Loucy (cell line): Measurements from ENCODE around the gene SLC17A2.

ENCODE experiments used
- CTCF ChIP-seq: fragments of 200-600 bp; sonication (generic); conservative IDR thresholded peaks from 2 replicates; pipeline ENCODE4 v1.5.1; 2014; ENCODE audit warnings: mild to moderate bottlenecking, antibody characterized with exemption, low read length
- EZH2phosphoT487 ChIP-seq: fragments of 200-600 bp; IDR thresholded peaks from 2 replicates; pipeline ENCODE4 v1.6.1; 2018; ENCODE audit warnings: antibody characterized with exemption, mild to moderate bottlenecking, moderate library complexity, borderline replicate concordance

GRCh38 chr6:25907475-25908014 is 22.9 kb downstream of the SLC17A2 start:
- TF ChIP-seq CTCF (no peak), EZH2phosphoT487 (no peak)
